DOHH2 (cell line): ENCODE measurements around the gene CCDC77.
"Not testable (repeated sequence)": the region's sequence is repeated elsewhere in the genome, so short reads cannot be mapped to it uniquely, and the experiment has no call there.

Source experiments
- H3F3A ChIP-seq: fragments of 200-600 bp; sonication (generic), shearing (Covaris generic); 2 replicates; pipeline ENCODE4 v1.6.0; 2016; ENCODE audit warnings: antibody characterized with exemption, mild to moderate bottlenecking; ENCODE audit not compliant: control insufficient read depth, insufficient read depth
- H3K27ac ChIP-seq: fragments of 200-600 bp; sonication (generic); 2 replicates; pipeline ENCODE4 v1.5.1; 2014; ENCODE audit warnings: low read depth, mild to moderate bottlenecking, low read length, moderate library complexity
- H3K27me3 ChIP-seq: fragments of 200-600 bp; sonication (generic); 2 replicates; pipeline ENCODE4 v1.6.1; 2014; ENCODE audit warnings: mild to moderate bottlenecking, low read length, mixed read lengths; ENCODE audit not compliant: control insufficient read depth
- H3K36me3 ChIP-seq: fragments of 200-600 bp; sonication (generic); 2 replicates; pipeline ENCODE4 v1.6.1; 2014; ENCODE audit warnings: mild to moderate bottlenecking, low read length, moderate library complexity, mixed read lengths; ENCODE audit not compliant: control insufficient read depth
- H3K4me1 ChIP-seq: fragments of 200-600 bp; sonication (generic); 2 replicates; pipeline ENCODE4 v1.6.1; 2014; ENCODE audit warnings: mild to moderate bottlenecking, low read length, mixed read lengths; ENCODE audit not compliant: control insufficient read depth
- H3K4me2 ChIP-seq: fragments of 200-600 bp; sonication (generic); 2 replicates; pipeline ENCODE4 v1.6.0; 2014; ENCODE audit warnings: mild to moderate bottlenecking, low read length, moderate library complexity
- H3K4me3 ChIP-seq: fragments of 200-600 bp; sonication (generic); 2 replicates; pipeline ENCODE4 v1.5.1; 2014; ENCODE audit warnings: mild to moderate bottlenecking, low read length, mixed read lengths
- H3K79me2 ChIP-seq: fragments of 200-600 bp; sonication (generic); 2 replicates; pipeline ENCODE4 v1.6.1; 2014; ENCODE audit warnings: mild to moderate bottlenecking, low read length, mixed read lengths; ENCODE audit not compliant: control insufficient read depth
- H3K9me2 ChIP-seq: fragments of 200-600 bp; sonication (generic); replicated peaks from 2 replicates; pipeline ENCODE4 v1.6.1; 2014; ENCODE audit warnings: mild to moderate bottlenecking, low read length, mixed read lengths; ENCODE audit not compliant: control insufficient read depth
- H3K9me3 ChIP-seq: fragments of 200-600 bp; sonication (generic); 2 replicates; pipeline ENCODE4 v1.6.1; 2014; ENCODE audit warnings: antibody characterized with exemption, low read length, mixed read lengths; ENCODE audit not compliant: control insufficient read depth, insufficient read depth
- H4K20me1 ChIP-seq: fragments of 200-600 bp; sonication (generic); 2 replicates; pipeline ENCODE4 v1.6.0; 2014; ENCODE audit warnings: low read depth, mild to moderate bottlenecking, antibody characterized with exemption, low read length, moderate library complexity; ENCODE audit not compliant: control insufficient read depth, insufficient read depth
- CTCF ChIP-seq: fragments of 200-600 bp; sonication (generic); IDR thresholded peaks from one replicate; pipeline ENCODE4 v1.5.1; 2014; ENCODE audit warnings: antibody characterized with exemption, mild to moderate bottlenecking, low read depth, low read length; ENCODE audit not compliant: poor library complexity, severe bottlenecking
- EZH2phosphoT487 ChIP-seq: fragments of 200-600 bp; sonication (generic); IDR thresholded peaks from 2 replicates; pipeline ENCODE4 v1.6.1; 2017; ENCODE audit warnings: borderline replicate concordance, mild to moderate bottlenecking, antibody characterized with exemption, low read length, moderate library complexity, mixed read lengths

The CCDC77 gene

GRCh38 chr12:367972-368371 lies 33.5 kb upstream of the CCDC77 start:
- H3K79me2 ChIP-seq, result peaks cover 8% of the 10 kb centered on the region

GRCh38 chr12:370739-371485 lies 30.5 kb upstream of the CCDC77 start:
- H3K79me2 ChIP-seq, H3K9me3 ChIP-seq, H3K4me3 ChIP-seq, H3K27ac ChIP-seq, H4K20me1 ChIP-seq, H3K9me2 ChIP-seq, H3K4me2 ChIP-seq, H3F3A ChIP-seq, H3K4me1 ChIP-seq, H3K27me3 ChIP-seq: not testable (repeated sequence)
- H3K36me3 ChIP-seq, result peaks cover 49% of the 10 kb centered on the region

More at GRCh38 chr12:367972-368371, 33.5 kb upstream of the CCDC77 start:
- Histone ChIP-seq H3K27ac (no peak overlapping the region), H3K27me3 (no peaks in the 10 kb centered on the region), H3K4me2 (no peak overlapping the region), H3K4me3 (no peak overlapping the region), H3F3A (no peaks in the 10 kb centered on the region), H3K36me3 (peaks cover 69% of the 10 kb centered on the region), H3K9me2 (no peaks in the 10 kb centered on the region), H4K20me1 (no peaks in the 10 kb centered on the region), H3K4me1 (no peaks in the 10 kb centered on the region), H3K9me3 (peaks cover 6% of the 10 kb centered on the region; the same call in 1 of the 2 replicates)
- TF ChIP-seq EZH2phosphoT487, result no peak
- no peak for TF ChIP-seq CTCF

GRCh38 chr12:386651-387050 lies 14.8 kb upstream of the CCDC77 start:
- peak overlapping the region; percentile 86 for H3K4me2 ChIP-seq
- H3K4me1 ChIP-seq, result peaks cover 24% of the 10 kb centered on the region
- H3K79me2 ChIP-seq, result peaks cover 72% of the 10 kb centered on the region
- TF ChIP-seq EZH2phosphoT487 (no peak), CTCF (no peak)
- H4K20me1 ChIP-seq, result peaks cover 12% of the 10 kb centered on the region; the same call in 1 of the 2 replicates
- peak overlapping the region; percentile 94 for H3K4me3 ChIP-seq
- H3K27ac ChIP-seq, result no peak overlapping the region
- H3K9me2 ChIP-seq, result no peaks in the 10 kb centered on the region
- peaks cover 62% of the 10 kb centered on the region for H3K36me3 ChIP-seq
- H3K9me3 ChIP-seq, result no peaks in the 10 kb centered on the region
- H3K27me3 ChIP-seq, result no peaks in the 10 kb centered on the region
- H3F3A ChIP-seq, result peaks cover 9% of the 10 kb centered on the region

DNA sequence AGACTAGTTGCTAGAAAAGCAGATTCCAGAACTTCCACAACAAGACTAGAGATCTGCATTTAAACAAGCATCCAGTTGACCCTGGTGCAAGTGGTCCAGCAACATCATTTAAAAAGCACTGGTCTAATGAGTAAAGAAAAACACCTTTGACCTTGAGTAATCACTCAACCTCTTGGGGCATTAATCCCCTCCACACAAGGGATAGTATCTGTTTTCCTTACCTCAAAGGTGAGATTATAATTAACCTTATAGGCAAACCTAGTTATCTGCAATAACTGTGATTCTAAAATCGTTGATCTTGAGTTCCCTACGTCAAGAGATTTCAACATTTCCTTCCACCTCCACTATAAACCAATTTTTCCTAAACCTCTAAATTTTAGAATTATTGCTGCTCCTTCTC lies 13.4 kb upstream of the CCDC77 start:
- Histone ChIP-seq H3K4me3 (peak overlapping the region; percentile 94), H3K9me2 (no peaks in the 10 kb centered on the region), H3K27ac (peak overlapping the region; percentile 89), H3K4me1 (peaks cover 24% of the 10 kb centered on the region), H3K27me3 (no peaks in the 10 kb centered on the region), H3K9me3 (no peaks in the 10 kb centered on the region), H3F3A (peaks cover 9% of the 10 kb centered on the region), H4K20me1 (peaks cover 11% of the 10 kb centered on the region; the same call in 1 of the 2 replicates), H3K36me3 (peaks cover 50% of the 10 kb centered on the region), H3K79me2 (peaks cover 63% of the 10 kb centered on the region), H3K4me2 (peak overlapping the region; percentile 86)
- no peak for TF ChIP-seq CTCF
- no peak for TF ChIP-seq EZH2phosphoT487
